ENCODE data around the gene ITGB3BP. TPM values are rescaled to one million over a fixed set of nuclear protein-coding genes. Genes with fewer than 3 reads are reported as not detected.

The ITGB3BP gene
- total and polyA plus RNA-seq, 2 of the 13 experiments (the other 11 are each of a cell fraction or from before 2014, with no cell fraction given), result 19.0 to 46.5 TPM

- TF ChIP-seq ESRRA (CRISPR knock-in tag; IDR thresholded peaks at IDR 0.05; ENCODE audit: low read depth) (peak; percentile 29; the same call in 1 of the 2 replicates), ZNF30 (CRISPR knock-in tag; IDR thresholded peaks at IDR 0.05) (no peak), ZBTB2 (CRISPR knock-in tag; IDR thresholded peaks at IDR 0.05; ENCODE audit: low read depth) (no peak), ZNF850 (CRISPR knock-in tag; conservative IDR thresholded peaks at IDR 0.05) (no peak), ZNF441 (CRISPR knock-in tag; IDR thresholded peaks at IDR 0.05; ENCODE audit: borderline replicate concordance) (peak; percentile 66), BHLHE40 (IDR thresholded peaks at IDR 0.05; ENCODE audit: low read length) (0 out of 2 replicates have a peak, but pooled peaks have one; percentile 38), ZBTB37 (CRISPR knock-in tag; IDR thresholded peaks at IDR 0.05) (no peak), ARID2 (CRISPR knock-in tag; IDR thresholded peaks at IDR 0.05; ENCODE audit: borderline replicate concordance) (0 out of 2 replicates have a peak, but pooled peaks have one; percentile 48), ADNP (CRISPR knock-in tag; IDR thresholded peaks at IDR 0.05) (no peak), CHCHD3 (CRISPR knock-in tag; IDR thresholded peaks at IDR 0.05) (0 out of 2 replicates have a peak, but pooled peaks have one; percentile 61), ZNF326 (CRISPR knock-in tag; IDR thresholded peaks at IDR 0.05; ENCODE audit: borderline replicate concordance) (no peak), THYN1 (CRISPR knock-in tag; IDR thresholded peaks at IDR 0.05; ENCODE audit: borderline replicate concordance, low read depth) (no peak), RERE (CRISPR knock-in tag; IDR thresholded peaks at IDR 0.05; ENCODE audit: low read depth) (no peak), KLF11 (CRISPR knock-in tag; IDR thresholded peaks at IDR 0.05) (no peak), MED1 (CRISPR knock-in tag; IDR thresholded peaks at IDR 0.05) (peak; percentile 80), PHF8 (CRISPR knock-in tag; IDR thresholded peaks at IDR 0.05) (peak; percentile 78), ISL2 (CRISPR knock-in tag; IDR thresholded peaks at IDR 0.05) (peak; percentile 84)
- TF ChIP-seq, protein P1, sequence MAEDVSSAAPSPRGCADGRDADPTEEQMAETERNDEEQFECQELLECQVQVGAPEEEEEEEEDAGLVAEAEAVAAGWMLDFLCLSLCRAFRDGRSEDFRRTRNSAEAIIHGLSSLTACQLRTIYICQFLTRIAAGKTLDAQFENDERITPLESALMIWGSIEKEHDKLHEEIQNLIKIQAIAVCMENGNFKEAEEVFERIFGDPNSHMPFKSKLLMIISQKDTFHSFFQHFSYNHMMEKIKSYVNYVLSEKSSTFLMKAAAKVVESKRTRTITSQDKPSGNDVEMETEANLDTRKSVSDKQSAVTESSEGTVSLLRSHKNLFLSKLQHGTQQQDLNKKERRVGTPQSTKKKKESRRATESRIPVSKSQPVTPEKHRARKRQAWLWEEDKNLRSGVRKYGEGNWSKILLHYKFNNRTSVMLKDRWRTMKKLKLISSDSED (CRISPR knock-in tag; IDR thresholded peaks at IDR 0.05), result no peak
Observed at GRCh38 chr1:63522891-63523728, at the start of gene ITGB3BP, which contains the start of gene EFCAB7 (continued).
